ENCODE data around the gene MFAP3. TPM values are rescaled to one million over a fixed set of nuclear protein-coding genes. Genes with fewer than 3 reads are reported as not detected.

Gene MFAP3
- total and polyA plus RNA-seq, 5 experiments from 2014 or later: 4.0 to 26.1 (median 7.5) TPM

DNA sequence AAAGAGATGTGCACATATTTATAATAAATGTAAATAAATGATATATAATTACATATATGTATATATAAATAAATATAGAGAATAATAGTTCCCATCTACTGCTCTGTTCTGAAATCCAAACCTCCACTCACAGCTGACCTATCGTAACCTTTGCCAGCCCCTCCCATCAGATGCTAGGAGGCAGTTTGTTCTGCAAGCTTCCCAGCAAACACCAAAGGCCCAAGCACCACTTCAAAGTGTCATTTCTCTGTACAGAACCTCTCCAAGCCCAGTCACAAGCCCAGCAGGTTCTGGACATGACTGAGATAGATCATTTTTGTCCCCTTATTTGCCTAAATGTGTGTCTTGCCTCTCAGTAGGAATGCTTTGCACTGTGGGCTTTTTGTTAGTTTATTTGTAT is 62.4 kb downstream of the MFAP3 start:
- no peak overlapping the region for H3K27ac Mint-ChIP-seq
- H3K4me1 Mint-ChIP-seq: peaks cover 0 to 2% (median 0%) of the 10 kb centered on the region in 4 donors
- H3K36me3 Mint-ChIP-seq: peaks cover 0 to 3% (median 0%) of the 10 kb centered on the region in 3 donors
- no peak overlapping the region for H3K4me3 Mint-ChIP-seq
- H3K27me3 Mint-ChIP-seq: peaks cover 0 to 4% (median 3%) of the 10 kb centered on the region in 5 donors
- DNase-seq: no peak
- H3K9me3 Mint-ChIP-seq: no peaks in the 10 kb centered on the region
- no peak for ATAC-seq
- POLR2A ChIA-PET: no interaction called here

DNA sequence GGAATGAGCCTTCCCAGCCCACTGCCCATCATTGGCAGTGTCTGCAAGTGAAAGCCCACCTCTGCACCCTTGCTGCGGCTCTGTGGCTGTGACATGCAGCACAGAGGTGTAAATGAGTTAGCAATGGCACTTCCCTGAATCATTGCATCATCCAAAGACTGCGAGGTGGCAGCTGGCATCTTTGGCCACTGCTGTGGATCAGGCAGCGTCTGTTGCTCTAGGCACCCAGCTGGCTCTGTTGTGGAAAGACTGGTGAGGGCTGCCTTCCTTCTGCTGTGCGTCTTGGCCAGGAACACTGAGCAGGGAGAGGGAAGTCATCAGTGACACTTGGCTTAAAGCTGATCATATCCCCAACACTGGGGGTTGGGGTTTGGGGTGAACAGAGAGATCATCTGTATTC is 64.5 kb downstream of the MFAP3 start:
- H3K36me3 Mint-ChIP-seq: peaks cover 0 to 3% (median 0%) of the 10 kb centered on the region in 3 donors
- H3K4me1 Mint-ChIP-seq: peaks cover 0 to 2% (median 0%) of the 10 kb centered on the region in 4 donors
- H3K27ac Mint-ChIP-seq: no peak overlapping the region
- H3K27me3 Mint-ChIP-seq: peaks cover 0 to 6% (median 0%) of the 10 kb centered on the region in 5 donors
- DNase-seq: no peak
- POLR2A ChIA-PET: no interaction called here
- no peaks in the 10 kb centered on the region for H3K9me3 Mint-ChIP-seq
- no peak overlapping the region for H3K4me3 Mint-ChIP-seq
- ATAC-seq: no peak

Other genes with a start within 250 kb of the MFAP3 start
- 10 to 100 TPM; 43.4 to 44.8 TPM for gene FAM114A2, start 57 bp upstream of the MFAP3 start, total RNA-seq
- 10 to 100 TPM; 14.0 to 21.9 (median 19.6) TPM for gene FAM114A2, start 57 bp upstream of the MFAP3 start, polyA plus RNA-seq
- 10 to 100 TPM; 46.7 to 51.1 TPM for gene GALNT10, start 151.8 kb downstream of the MFAP3 start, total RNA-seq
- 10 to 100 TPM in 1 of 3 donors, 1 to 10 TPM in 2; 6.9 to 15.8 (median 9.1) TPM for gene GALNT10, start 151.8 kb downstream of the MFAP3 start, polyA plus RNA-seq